H1 (cell line): ENCODE measurements around the gene ABHD14A. TPM values are rescaled to one million over a fixed set of nuclear protein-coding genes. Genes with fewer than 3 reads are reported as not detected.

Experiments
- CTCF ChIA-PET: fragments of 300-600 bp; sonication (Branson Sonifier 250); formaldehyde crosslinking; loops from one replicate; lab custom pipeline; 2021; ENCODE audit not compliant: partially characterized antibody; lab: Charles Lee
- POLR2A ChIA-PET: fragments of 300-600 bp; sonication (Branson Sonifier 250); formaldehyde crosslinking; loops from one replicate; lab custom pipeline; 2021; ENCODE audit warnings: inconsistent platforms; ENCODE audit not compliant: partially characterized antibody; lab: Charles Lee
- DNase-seq, 2 experiments: peaks; one replicate each; pipeline versions ENCODE4 v3.0.0 to v3.0.0-alpha.2; 2010 to 2022; ENCODE audit warnings: low spot score in 2 of 2, low read depth in 1 of 2, mixed read lengths in 1 of 2
- FAIRE-seq: peaks from 2 replicates; lab custom pipeline; 2011; peaks lifted over from hg19 to GRCh38; lab: Jason Lieb, UNC
- H2AFZ ChIP-seq: 2 replicates; pipeline ENCODE4 v1.8.1; 2012; ENCODE audit warnings: low read length, inconsistent platforms
- H2AK5ac ChIP-seq: 2 replicates; pipeline ENCODE4 v1.6.1; 2013; ENCODE audit warnings: low read depth, low read length
- H2BK120ac ChIP-seq: replicated peaks from 2 replicates; pipeline ENCODE3; 2013; ENCODE audit warnings: low read depth, low read length, inconsistent platforms
- H2BK12ac ChIP-seq: 2 replicates; pipeline ENCODE4 v1.6.1; 2013; ENCODE audit warnings: low read depth, low read length
- H2BK15ac ChIP-seq: 2 replicates; pipeline ENCODE4 v1.6.1; 2013; ENCODE audit warnings: low read length
- H2BK20ac ChIP-seq: 2 replicates; pipeline ENCODE4 v1.6.1; 2013; ENCODE audit warnings: low read length
- H2BK5ac ChIP-seq: 2 replicates; pipeline ENCODE4 v1.6.1; 2013; ENCODE audit warnings: low read depth, low read length
- H3K14ac ChIP-seq: 2 replicates; pipeline ENCODE4 v1.6.1; 2013; ENCODE audit warnings: inconsistent platforms; ENCODE audit not compliant: insufficient read length
- H3K18ac ChIP-seq: 2 replicates; pipeline ENCODE4 v1.6.1; 2013; ENCODE audit warnings: low read length; ENCODE audit errors: extremely low read depth
- H3K23ac ChIP-seq: 2 replicates; pipeline ENCODE4 v1.6.1; 2013; ENCODE audit warnings: inconsistent platforms; ENCODE audit not compliant: insufficient read length
- H3K23me2 ChIP-seq: 2 replicates; pipeline ENCODE4 v1.6.1; 2013; ENCODE audit warnings: low read depth, low read length
- H3K27ac ChIP-seq: 2 replicates; pipeline ENCODE4 v1.6.1; 2011; ENCODE audit warnings: low read depth, low read length, inconsistent platforms
- H3K27me3 ChIP-seq, 4 experiments: replicated peaks in 1 of 4; 1 replicate in 1 of 4; 2 replicates in 3 of 4; pipeline versions ENCODE4 v1.6.1 to v1.8.1; 2011 to 2013; ENCODE audit warnings: low read length in 3 of 4, mild to moderate bottlenecking in 3 of 4, inconsistent platforms in 2 of 4, mixed read lengths in 2 of 4, moderate library complexity in 1 of 4; ENCODE audit not compliant: control insufficient read depth in 3 of 4, insufficient read depth in 3 of 4; ENCODE audit errors: extremely low read depth in 1 of 4
- H3K36me3 ChIP-seq, 4 experiments: 2 replicates each; pipeline versions ENCODE4 v1.6.1 to v1.8.1; 2011 to 2013; ENCODE audit warnings: mild to moderate bottlenecking in 4 of 4, low read length in 3 of 4, moderate library complexity in 2 of 4, control low read depth in 1 of 4, inconsistent platforms in 1 of 4; ENCODE audit not compliant: insufficient read depth in 4 of 4, control insufficient read depth in 2 of 4
- H3K4ac ChIP-seq: replicated peaks from 2 replicates; pipeline ENCODE3; 2013; ENCODE audit warnings: low read length, low read depth, mixed read lengths, inconsistent platforms; ENCODE audit not compliant: insufficient read length
- H3K4me1 ChIP-seq, 4 experiments: replicated peaks in 1 of 4; 1 replicate in 1 of 4; 2 replicates in 3 of 4; pipeline versions ENCODE4 v1.6.1 to v1.8.1; 2011 to 2013; ENCODE audit warnings: low read length in 3 of 4, inconsistent platforms in 2 of 4, mixed read lengths in 1 of 4; ENCODE audit not compliant: insufficient read depth in 4 of 4, control insufficient read depth in 3 of 4
- H3K4me2 ChIP-seq, 2 experiments: 2 replicates each; pipeline versions ENCODE4 v1.6.1 to v1.8.1; 2011 to 2013; ENCODE audit warnings: low read depth in 2 of 2, low read length in 2 of 2, control low read depth in 1 of 2, inconsistent platforms in 1 of 2, mild to moderate bottlenecking in 1 of 2; ENCODE audit not compliant: insufficient read depth in 1 of 2
- H3K4me3 ChIP-seq, 4 experiments: fragments of 200-600, 300-600 bp in 1 of 4; sonication (generic), shearing (Covaris generic), sonication (Bioruptor Twin) in 1 of 4; 2 replicates each; pipeline versions ENCODE4 v1.5.1 to v1.8.1; 2011 to 2016; ENCODE audit warnings: low read length in 4 of 4, low read depth in 3 of 4, control low read depth in 2 of 4, inconsistent platforms in 2 of 4, mild to moderate bottlenecking in 2 of 4, mixed read lengths in 1 of 4, moderate library complexity in 1 of 4; ENCODE audit not compliant: insufficient read depth in 2 of 4; ENCODE audit errors: extremely low read depth in 1 of 4
- H3K56ac ChIP-seq: replicated peaks from 2 replicates; pipeline ENCODE3; 2013; ENCODE audit warnings: low read depth, mild to moderate bottlenecking, mixed read lengths, low read length, inconsistent platforms; ENCODE audit not compliant: insufficient read length
- H3K79me1 ChIP-seq: 2 replicates; pipeline ENCODE4 v1.6.1; 2013; ENCODE audit warnings: low read depth, low read length, control low read depth
- H3K79me2 ChIP-seq, 2 experiments: 2 replicates each; pipeline versions ENCODE4 v1.6.1 to v1.8.1; 2012 to 2013; ENCODE audit warnings: low read length in 2 of 2, mild to moderate bottlenecking in 2 of 2, inconsistent platforms in 1 of 2; ENCODE audit not compliant: insufficient read depth in 2 of 2, control insufficient read depth in 1 of 2
- H3K9ac ChIP-seq, 4 experiments: replicated peaks in 1 of 4; 1 replicate in 1 of 4; 2 replicates in 3 of 4; pipeline versions ENCODE4 v1.6.1 to v1.8.1; 2011 to 2013; ENCODE audit warnings: low read depth in 3 of 4, low read length in 3 of 4, control low read depth in 2 of 4, mild to moderate bottlenecking in 2 of 4, moderate library complexity in 2 of 4, inconsistent platforms in 1 of 4; ENCODE audit errors: extremely low read depth in 1 of 4
- H3K9me3 ChIP-seq, 2 experiments: 2 replicates each; pipeline versions ENCODE4 v1.6.1 to v1.8.1; 2012 to 2013; ENCODE audit warnings: mild to moderate bottlenecking in 2 of 2, moderate library complexity in 2 of 2, control low read depth in 1 of 2, inconsistent platforms in 1 of 2, low read depth in 1 of 2, low read length in 1 of 2, mixed read lengths in 1 of 2; ENCODE audit not compliant: insufficient read depth in 2 of 2
- H4K20me1 ChIP-seq, 2 experiments: replicated peaks in 1 of 2; 2 replicates each; pipeline versions ENCODE3 to v1.8.1; 2011 to 2013; ENCODE audit warnings: inconsistent platforms in 2 of 2, low read length in 2 of 2, mild to moderate bottlenecking in 1 of 2; ENCODE audit not compliant: insufficient read depth in 2 of 2, control insufficient read depth in 1 of 2
- H4K5ac ChIP-seq: 2 replicates; pipeline ENCODE4 v1.6.1; 2013; ENCODE audit warnings: low read length, low read depth, mixed read lengths, inconsistent platforms; ENCODE audit not compliant: insufficient read length
- H4K8ac ChIP-seq: 2 replicates; pipeline ENCODE4 v1.8.0; 2013; ENCODE audit warnings: mild to moderate bottlenecking, moderate library complexity, low read length, inconsistent platforms; ENCODE audit not compliant: insufficient read depth; ENCODE audit errors: extremely low read depth
- H4K91ac ChIP-seq: replicated peaks from 2 replicates; pipeline ENCODE3; 2013; ENCODE audit warnings: low read length, mixed read lengths, inconsistent platforms; ENCODE audit not compliant: insufficient read length
- BCL11A ChIP-seq, 2 experiments: IDR thresholded peaks; one replicate each; pipeline ENCODE4 v1.6.1; 2011; ENCODE audit warnings: low read depth in 2 of 2, low read length in 2 of 2, mild to moderate bottlenecking in 2 of 2
- BRCA1 ChIP-seq: IDR thresholded peaks from 2 replicates; pipeline ENCODE4 v1.6.1; 2012; ENCODE audit warnings: low read depth, low read length, improper control_type of control experiment
- CHD1 ChIP-seq: IDR thresholded peaks from 2 replicates; pipeline ENCODE4 v1.6.1; 2012; ENCODE audit warnings: low read depth, low read length, improper control_type of control experiment
- JUN ChIP-seq: IDR thresholded peaks from 2 replicates; pipeline ENCODE4 v1.6.1; 2011; ENCODE audit warnings: low read depth, mild to moderate bottlenecking, improper control_type of control experiment, low read length
- JUND ChIP-seq: IDR thresholded peaks from 2 replicates; pipeline ENCODE4 v1.6.1; 2011; ENCODE audit warnings: mild to moderate bottlenecking, improper control_type of control experiment, low read length
- KDM5A ChIP-seq: fragments of 200-600 bp; IDR thresholded peaks from 2 replicates; pipeline ENCODE4 v1.7.1; 2012; ENCODE audit warnings: mild to moderate bottlenecking, low read length, inconsistent platforms, mixed read lengths
- SIRT6 ChIP-seq: IDR thresholded peaks from one replicate; pipeline ENCODE4 v1.7.1; 2012; ENCODE audit warnings: low read length, inconsistent platforms
- TAF1 ChIP-seq: IDR thresholded peaks from 2 replicates; pipeline ENCODE4 v1.6.1; 2011; ENCODE audit warnings: mild to moderate bottlenecking, low read depth, low read length
- TAF7 ChIP-seq: optimal IDR thresholded peaks from 2 replicates; pipeline ENCODE3; 2011; ENCODE audit warnings: low read depth, mild to moderate bottlenecking, inconsistent platforms, low read length, moderate library complexity, borderline replicate concordance
- TBP ChIP-seq: IDR thresholded peaks from 2 replicates; pipeline ENCODE4 v1.6.1; 2011; ENCODE audit warnings: low read depth, low read length, improper control_type of control experiment
- WGBS, 2 experiments: shearing (Covaris generic) in 1 of 2; methylation state at CpG; one replicate each; pipeline versions ENCODE4 v1.1.6 to v1.1.7; 2013 to 2015; ENCODE audit warnings: low lambda C conversion rate in 2 of 2, mixed read lengths in 2 of 2, inconsistent platforms in 1 of 2, low coverage in 1 of 2, missing lambda C conversion rate in 1 of 2; ENCODE audit not compliant: insufficient replicate concordance in 2 of 2, insufficient coverage in 1 of 2, insufficient read length in 1 of 2; ENCODE audit errors: extremely low coverage in 1 of 2, missing lambda C conversion rate in 1 of 2; 5-methylcytosine and 5-hydroxymethylcytosine counted together
- polyA plus RNA-seq, 7 experiments: library from polyadenylated mRNA; depleted of rRNA in 3 of 7; stranded (reverse) in 5 of 7; unstranded in 2 of 7; fragments of >200 nt in 5 of 7; fragments of 200-250 nt in 2 of 7; gene quantifications; 1 replicate in 5 of 7; 2 replicates in 1 of 7; 4 replicates in 1 of 7; pipeline versions ENCODE4 v1.2.1 to v1.2.3, GENCODE V29; 2011 to 2013; ENCODE audit warnings: missing spikeins in 2 of 7, mixed read lengths in 2 of 7
- total RNA-seq: library from RNA; stranded (reverse); fragmentation: NEBNext Ultra II Directional; extraction: Animal tissue kit (Norgen Biotek cat#: 25700); gene quantifications from 2 replicates; pipeline ENCODE4 v1.2.1, GENCODE V29; 2021
- TF ChIP-seq, protein P1 (sequence below): IDR thresholded peaks from 2 replicates; pipeline ENCODE4 v1.6.1; 2011; ENCODE audit warnings: low read depth, mild to moderate bottlenecking, low read length; ENCODE audit not compliant: insufficient read depth

The ABHD14A gene
- total and polyA plus RNA-seq, 2 of the 8 experiments (the other 6 are each of a cell fraction or from before 2014, with no cell fraction given) = 4.6 to 9.8 TPM

DNA sequence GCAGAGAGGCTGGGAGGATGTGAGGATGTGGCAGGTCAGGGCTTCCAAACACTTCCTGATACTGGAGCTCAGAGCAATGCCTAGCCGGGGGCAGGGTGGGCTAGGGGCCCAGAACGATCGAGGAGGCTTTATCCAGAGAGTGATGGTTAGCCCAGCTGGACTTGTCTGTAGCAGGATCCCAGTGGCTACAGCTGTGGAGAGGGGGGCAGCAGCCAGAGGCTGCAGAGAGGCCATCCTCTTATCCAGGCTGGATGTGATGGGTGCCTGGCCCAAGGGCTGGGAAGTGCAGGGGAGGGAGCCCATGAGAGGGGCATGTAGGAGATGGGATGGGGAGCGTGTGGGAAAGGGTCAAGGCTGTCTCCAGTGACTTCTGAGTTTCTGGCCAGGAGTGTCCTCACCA is 28.1 kb upstream of the ABHD14A start:
- H3K56ac ChIP-seq = no peak overlapping the region
- no peak overlapping the region for H3K23ac ChIP-seq
- DNase-seq = no peak
- H2BK20ac ChIP-seq = no peak overlapping the region
- no peak overlapping the region for H3K18ac ChIP-seq
- no peak overlapping the region for H2BK120ac ChIP-seq
- no peaks in the 10 kb centered on the region for H3K79me2 ChIP-seq
- FAIRE-seq = no peak
- H3K4me2 ChIP-seq = no peak overlapping the region
- CTCF ChIA-PET = interaction anchor here (0.9 to 2.7 kb wide), 6 partner anchors 22 to 107 kb away, joined by 3 to 8 read pairs (median 4); partner anchors contain the start of genes ABHD14B and ACY1
- H4K8ac ChIP-seq = no peak overlapping the region
- no peak overlapping the region for H3K4me3 ChIP-seq
- H4K91ac ChIP-seq = no peak overlapping the region
- H4K20me1 ChIP-seq = no peaks in the 10 kb centered on the region
- no peak for TF ChIP-seq BCL11A (IDR thresholded peaks at IDR 0.05; ENCODE audit: low read depth in 2 of 2, low read length in 2 of 2)
- TF ChIP-seq BRCA1 = no peak
- TF ChIP-seq SIRT6 = no peak
- no peak for TF ChIP-seq KDM5A
- TF ChIP-seq CHD1 = no peak
- TF ChIP-seq, protein P1, sequence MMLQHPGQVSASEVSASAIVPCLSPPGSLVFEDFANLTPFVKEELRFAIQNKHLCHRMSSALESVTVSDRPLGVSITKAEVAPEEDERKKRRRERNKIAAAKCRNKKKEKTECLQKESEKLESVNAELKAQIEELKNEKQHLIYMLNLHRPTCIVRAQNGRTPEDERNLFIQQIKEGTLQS = no peak
- no peak for TF ChIP-seq JUN
- TF ChIP-seq TBP = no peak
- TF ChIP-seq TAF1 = no peak
- no peak for TF ChIP-seq JUND
- TF ChIP-seq TAF7 = no peak
- no peak overlapping the region for H4K5ac ChIP-seq
- H2BK12ac ChIP-seq = no peak overlapping the region
- H3K27me3 ChIP-seq = peaks cover 0 to 11% (median 5%) of the 10 kb centered on the region in 4 experiments; a peak in 5 of 7 replicates
- no peak overlapping the region for H3K14ac ChIP-seq
- H3K23me2 ChIP-seq = peaks cover 2% of the 10 kb centered on the region; the same call in 1 of the 2 replicates
- no peak overlapping the region for H2BK5ac ChIP-seq
- H3K79me1 ChIP-seq = no peaks in the 10 kb centered on the region
- H3K4ac ChIP-seq = no peak overlapping the region
- no peaks in the 10 kb centered on the region for H3K36me3 ChIP-seq
- no peak overlapping the region for H3K9ac ChIP-seq
- no peaks in the 10 kb centered on the region for H3K9me3 ChIP-seq
- no peak overlapping the region for H2BK15ac ChIP-seq
- peaks cover 0 to 5% (median 3%) of the 10 kb centered on the region in 4 experiments; a peak in 5 of 7 replicates for H3K4me1 ChIP-seq
- no peak overlapping the region for H2AFZ ChIP-seq
- POLR2A ChIA-PET = interaction anchor here (0.9 to 15.7 kb wide), 3 partner anchors 9 to 46 kb away, joined by 5 to 148 read pairs (median 130); partner anchors contain the start of genes GPR62, PCBP4 and RPL29
- WGBS, 2 experiments = 78% methylated on average over 4 of the region's 4 CpGs; no CpG with 5 or more reads in 1 of the 2 experiments
- H3K27ac ChIP-seq = no peak overlapping the region
- no peak overlapping the region for H2AK5ac ChIP-seq
